ENCODE data around the gene VPS50. TPM values are rescaled to one million over a fixed set of nuclear protein-coding genes. Genes with fewer than 3 reads are reported as not detected.

The VPS50 gene
- total and polyA plus RNA-seq, 10 of the 15 experiments (the other 5 are each of a cell fraction or from before 2014, with no cell fraction given), result 4.0 to 22.0 (median 16.2) TPM

DNA sequence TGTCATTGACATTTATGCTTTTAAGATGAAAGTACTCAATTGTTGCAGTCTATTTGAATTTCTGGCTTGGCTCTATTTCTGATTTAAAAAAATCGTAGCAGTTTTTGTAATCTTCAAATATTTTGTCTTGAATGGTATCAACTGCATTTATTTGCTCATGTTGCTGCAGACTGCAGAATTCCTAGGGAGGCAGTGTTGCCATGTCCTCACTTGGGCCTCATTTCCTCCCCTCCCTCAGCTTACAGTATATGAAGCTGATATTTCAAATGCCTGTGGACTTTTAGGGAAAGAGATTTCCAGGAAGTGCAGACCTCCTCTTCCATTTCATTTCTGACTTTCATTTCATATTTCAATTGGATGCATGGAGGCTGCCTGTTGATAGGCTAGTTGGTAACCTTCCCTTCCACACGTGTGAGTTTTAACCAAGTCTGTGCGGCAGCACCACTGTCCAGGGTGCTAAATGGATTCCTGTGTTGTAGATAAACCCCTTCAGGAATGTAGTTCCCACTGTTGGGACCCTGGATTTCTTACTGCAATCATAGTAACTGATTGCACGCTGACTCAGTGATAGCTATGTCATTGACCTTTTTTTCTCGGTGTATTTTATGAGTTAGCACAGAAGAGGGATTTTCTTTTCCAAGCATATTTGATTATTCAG lies 17.5 kb downstream of the VPS50 start:
- H3K27ac ChIP-seq (ENCODE audit: control insufficient read depth, insufficient read depth), result no peak overlapping the region
- no peak for DNase-seq (ENCODE audit: low read depth, low spot score)
- H2AFZ ChIP-seq (ENCODE audit: control insufficient read depth, low read depth, low read length), result no peak overlapping the region
- ChIA-PET SMC1A (ENCODE audit: uncharacterized antibody, unreplicated experiment) (no interaction called here), POLR2A (no interaction called here), RAD21 (ENCODE audit: unreplicated experiment) (no interaction called here), CTCF (no interaction called here)
- intact Hi-C loops (cut with micrococcal nuclease; ENCODE audit: unreplicated experiment), result no loop called here
- 96% methylated on average over 5 of the region's 5 CpGs for WGBS (ENCODE audit: insufficient coverage, insufficient replicate concordance, low lambda C conversion rate, missing lambda C conversion rate)
- no peak overlapping the region for H3K9ac ChIP-seq (ENCODE audit: control insufficient read depth, insufficient read depth, low read length)
- no peak overlapping the region for H3K4me3 ChIP-seq
- no peak for FAIRE-seq
- BruUV-seq (replicated peaks), result no TSS peak
- H3K79me2 ChIP-seq (ENCODE audit: control insufficient read depth, insufficient read depth, low read length), result peaks cover 2% of the 10 kb centered on the region
- H3K9me3 ChIP-seq (replicated peaks; ENCODE audit: control insufficient read depth, insufficient read depth, low read length), result no peaks in the 10 kb centered on the region
- TF ChIP-seq, protein P1, sequence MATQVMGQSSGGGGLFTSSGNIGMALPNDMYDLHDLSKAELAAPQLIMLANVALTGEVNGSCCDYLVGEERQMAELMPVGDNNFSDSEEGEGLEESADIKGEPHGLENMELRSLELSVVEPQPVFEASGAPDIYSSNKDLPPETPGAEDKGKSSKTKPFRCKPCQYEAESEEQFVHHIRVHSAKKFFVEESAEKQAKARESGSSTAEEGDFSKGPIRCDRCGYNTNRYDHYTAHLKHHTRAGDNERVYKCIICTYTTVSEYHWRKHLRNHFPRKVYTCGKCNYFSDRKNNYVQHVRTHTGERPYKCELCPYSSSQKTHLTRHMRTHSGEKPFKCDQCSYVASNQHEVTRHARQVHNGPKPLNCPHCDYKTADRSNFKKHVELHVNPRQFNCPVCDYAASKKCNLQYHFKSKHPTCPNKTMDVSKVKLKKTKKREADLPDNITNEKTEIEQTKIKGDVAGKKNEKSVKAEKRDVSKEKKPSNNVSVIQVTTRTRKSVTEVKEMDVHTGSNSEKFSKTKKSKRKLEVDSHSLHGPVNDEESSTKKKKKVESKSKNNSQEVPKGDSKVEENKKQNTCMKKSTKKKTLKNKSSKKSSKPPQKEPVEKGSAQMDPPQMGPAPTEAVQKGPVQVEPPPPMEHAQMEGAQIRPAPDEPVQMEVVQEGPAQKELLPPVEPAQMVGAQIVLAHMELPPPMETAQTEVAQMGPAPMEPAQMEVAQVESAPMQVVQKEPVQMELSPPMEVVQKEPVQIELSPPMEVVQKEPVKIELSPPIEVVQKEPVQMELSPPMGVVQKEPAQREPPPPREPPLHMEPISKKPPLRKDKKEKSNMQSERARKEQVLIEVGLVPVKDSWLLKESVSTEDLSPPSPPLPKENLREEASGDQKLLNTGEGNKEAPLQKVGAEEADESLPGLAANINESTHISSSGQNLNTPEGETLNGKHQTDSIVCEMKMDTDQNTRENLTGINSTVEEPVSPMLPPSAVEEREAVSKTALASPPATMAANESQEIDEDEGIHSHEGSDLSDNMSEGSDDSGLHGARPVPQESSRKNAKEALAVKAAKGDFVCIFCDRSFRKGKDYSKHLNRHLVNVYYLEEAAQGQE (IDR thresholded peaks at IDR 0.05; ENCODE audit: low read depth, low read length), result peak; percentile 21; the same call in 1 of the 2 replicates
- no peak for TF ChIP-seq NBN (IDR thresholded peaks at IDR 0.05)
- H3K4me2 ChIP-seq (ENCODE audit: control insufficient read depth, insufficient read depth), result no peak overlapping the region
- ATAC-seq, result no peak
- H3K4me1 ChIP-seq (ENCODE audit: control insufficient read depth, insufficient read depth, low read length), result no peaks in the 10 kb centered on the region
- no peaks in the 10 kb centered on the region for H3K36me3 ChIP-seq (ENCODE audit: control insufficient read depth in 2 of 2, insufficient read depth in 2 of 2, low read length in 1 of 2)
- in situ Hi-C loops (cut with MboI), result no loop called here
- no peaks in the 10 kb centered on the region for H3K27me3 ChIP-seq (replicated peaks in 1 of 2; ENCODE audit: control insufficient read depth in 2 of 2, insufficient read depth in 2 of 2, low read length in 1 of 2)
- no peaks in the 10 kb centered on the region for H4K20me1 ChIP-seq (ENCODE audit: control insufficient read depth, insufficient read depth)

DNA sequence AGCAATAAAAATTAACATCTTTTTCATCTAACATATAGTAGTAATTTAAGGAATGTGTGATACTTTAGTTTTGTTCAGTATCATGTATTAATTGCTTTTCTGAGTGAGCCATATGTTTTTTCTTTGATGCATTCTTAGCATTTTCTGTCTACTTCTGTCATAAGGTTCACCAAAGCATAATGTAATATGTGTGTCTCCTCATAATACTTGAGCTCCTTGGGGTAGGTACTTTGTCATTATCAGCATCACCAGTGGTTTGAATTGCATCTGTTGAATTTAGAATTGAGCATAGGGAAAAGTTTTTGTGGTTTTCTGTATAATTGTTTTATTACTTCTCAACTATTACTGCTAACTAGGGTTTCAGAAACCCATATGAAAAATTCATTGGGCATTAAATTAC lies 26.5 kb downstream of the VPS50 start:
- intact Hi-C loops (cut with micrococcal nuclease; ENCODE audit: unreplicated experiment), result no loop called here
- no TSS peak for BruUV-seq (replicated peaks)
- H3K4me2 ChIP-seq (ENCODE audit: control insufficient read depth, insufficient read depth), result no peak overlapping the region
- no peak for TF ChIP-seq MEF2A (IDR thresholded peaks at IDR 0.05; ENCODE audit: insufficient read depth, low read depth, low read length)
- TF ChIP-seq ZNF24 (IDR thresholded peaks at IDR 0.05), result no peak
- TF ChIP-seq, protein P2, sequence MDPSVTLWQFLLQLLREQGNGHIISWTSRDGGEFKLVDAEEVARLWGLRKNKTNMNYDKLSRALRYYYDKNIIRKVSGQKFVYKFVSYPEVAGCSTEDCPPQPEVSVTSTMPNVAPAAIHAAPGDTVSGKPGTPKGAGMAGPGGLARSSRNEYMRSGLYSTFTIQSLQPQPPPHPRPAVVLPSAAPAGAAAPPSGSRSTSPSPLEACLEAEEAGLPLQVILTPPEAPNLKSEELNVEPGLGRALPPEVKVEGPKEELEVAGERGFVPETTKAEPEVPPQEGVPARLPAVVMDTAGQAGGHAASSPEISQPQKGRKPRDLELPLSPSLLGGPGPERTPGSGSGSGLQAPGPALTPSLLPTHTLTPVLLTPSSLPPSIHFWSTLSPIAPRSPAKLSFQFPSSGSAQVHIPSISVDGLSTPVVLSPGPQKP (IDR thresholded peaks at IDR 0.05; ENCODE audit: low read depth, low read length), result no peak
- TF ChIP-seq, protein P3, sequence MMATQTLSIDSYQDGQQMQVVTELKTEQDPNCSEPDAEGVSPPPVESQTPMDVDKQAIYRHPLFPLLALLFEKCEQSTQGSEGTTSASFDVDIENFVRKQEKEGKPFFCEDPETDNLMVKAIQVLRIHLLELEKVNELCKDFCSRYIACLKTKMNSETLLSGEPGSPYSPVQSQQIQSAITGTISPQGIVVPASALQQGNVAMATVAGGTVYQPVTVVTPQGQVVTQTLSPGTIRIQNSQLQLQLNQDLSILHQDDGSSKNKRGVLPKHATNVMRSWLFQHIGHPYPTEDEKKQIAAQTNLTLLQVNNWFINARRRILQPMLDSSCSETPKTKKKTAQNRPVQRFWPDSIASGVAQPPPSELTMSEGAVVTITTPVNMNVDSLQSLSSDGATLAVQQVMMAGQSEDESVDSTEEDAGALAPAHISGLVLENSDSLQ (IDR thresholded peaks at IDR 0.05), result no peak
- no peak for TF ChIP-seq SPI1 (IDR thresholded peaks at IDR 0.05; ENCODE audit: borderline replicate concordance, insufficient read depth, low read depth, low read length)

More for the DNA sequence above, 26.5 kb downstream of the VPS50 start:
- Histone ChIP-seq H3K9ac (ENCODE audit: control insufficient read depth, insufficient read depth, low read length) (no peak overlapping the region), H3K27me3 (replicated peaks in 1 of 2; ENCODE audit: control insufficient read depth in 2 of 2, insufficient read depth in 2 of 2, low read length in 1 of 2) (no peaks in the 10 kb centered on the region), H3K36me3 (ENCODE audit: control insufficient read depth in 2 of 2, insufficient read depth in 2 of 2, low read length in 1 of 2) (peaks cover 0 to 5% of the 10 kb centered on the region in 2 experiments; a peak in 1 of 4 replicates), H2AFZ (ENCODE audit: control insufficient read depth, low read depth, low read length) (no peak overlapping the region), H3K27ac (ENCODE audit: control insufficient read depth, insufficient read depth) (no peak overlapping the region), H4K20me1 (ENCODE audit: control insufficient read depth, insufficient read depth) (no peaks in the 10 kb centered on the region), H3K4me3 (no peak overlapping the region), H3K4me1 (ENCODE audit: control insufficient read depth, insufficient read depth, low read length) (no peaks in the 10 kb centered on the region), H3K9me3 (replicated peaks; ENCODE audit: control insufficient read depth, insufficient read depth, low read length) (no peaks in the 10 kb centered on the region), H3K79me2 (ENCODE audit: control insufficient read depth, insufficient read depth, low read length) (no peaks in the 10 kb centered on the region)
- ChIA-PET SMC1A (ENCODE audit: uncharacterized antibody, unreplicated experiment) (interaction anchor here (0.8 to 1.6 kb wide), 2 partner anchors 13 to 116 kb away, joined by 3 to 4 read pairs; no protein-coding TSS in a partner anchor), CTCF (interaction anchor here (1.0 to 1.7 kb wide), 2 partner anchors 13 to 1137 kb away, joined by 3 to 4 read pairs; no protein-coding TSS in a partner anchor), RAD21 (ENCODE audit: unreplicated experiment) (no interaction called here), POLR2A (no interaction called here)
- in situ Hi-C loops (cut with MboI), result no loop called here
- FAIRE-seq (no peak), DNase-seq (ENCODE audit: low read depth, low spot score) (no peak), ATAC-seq (no peak)
